Measurements from ENCODE around the gene BICD1.

BICD1 gene

GRCh38 chr12:32400114-32400672, 293.5 kb downstream of the BICD1 start:
- peak overlapping the region; percentile 67 for H3K4me3 ChIP-seq (ENCODE audit: insufficient read depth, low read depth, low read length, poor library complexity, severe bottlenecking)
- no peak for DNase-seq
- H3K9me3 ChIP-seq (ENCODE audit: control insufficient read depth, low read length): no peaks in the 10 kb centered on the region
- H3K36me3 ChIP-seq (ENCODE audit: control insufficient read depth, insufficient read depth, low read length): no peaks in the 10 kb centered on the region
- H3K27ac ChIP-seq (ENCODE audit: insufficient read depth, low read length, poor library complexity, severe bottlenecking): no peak overlapping the region
- peaks cover 7% of the 10 kb centered on the region for H3K27me3 ChIP-seq (replicated peaks; ENCODE audit: control insufficient read depth, insufficient read depth, low read length, poor library complexity, severe bottlenecking)
- peaks cover 9% of the 10 kb centered on the region for H3K4me1 ChIP-seq (ENCODE audit: control insufficient read depth, insufficient read depth, low read length, poor library complexity, severe bottlenecking)

GRCh38 chr12:32400866-32401265, 294.2 kb downstream of the BICD1 start:
- Histone ChIP-seq H3K4me3 (ENCODE audit: insufficient read depth, low read depth, low read length, poor library complexity, severe bottlenecking) (no peak overlapping the region), H3K36me3 (ENCODE audit: control insufficient read depth, insufficient read depth, low read length) (no peaks in the 10 kb centered on the region), H3K27ac (ENCODE audit: insufficient read depth, low read length, poor library complexity, severe bottlenecking) (no peak overlapping the region), H3K27me3 (replicated peaks; ENCODE audit: control insufficient read depth, insufficient read depth, low read length, poor library complexity, severe bottlenecking) (peaks cover 7% of the 10 kb centered on the region), H3K9me3 (ENCODE audit: control insufficient read depth, low read length) (no peaks in the 10 kb centered on the region), H3K4me1 (ENCODE audit: control insufficient read depth, insufficient read depth, low read length, poor library complexity, severe bottlenecking) (peaks cover 9% of the 10 kb centered on the region)
- no peak for DNase-seq

GRCh38 chr12:32402170-32402569, 295.5 kb downstream of the BICD1 start:
- H3K36me3 ChIP-seq (ENCODE audit: control insufficient read depth, insufficient read depth, low read length): no peaks in the 10 kb centered on the region
- no peak for DNase-seq
- H3K4me3 ChIP-seq (ENCODE audit: insufficient read depth, low read depth, low read length, poor library complexity, severe bottlenecking): no peak overlapping the region
- H3K4me1 ChIP-seq (ENCODE audit: control insufficient read depth, insufficient read depth, low read length, poor library complexity, severe bottlenecking): peaks cover 9% of the 10 kb centered on the region
- H3K27ac ChIP-seq (ENCODE audit: insufficient read depth, low read length, poor library complexity, severe bottlenecking): no peak overlapping the region
- peaks cover 7% of the 10 kb centered on the region for H3K27me3 ChIP-seq (replicated peaks; ENCODE audit: control insufficient read depth, insufficient read depth, low read length, poor library complexity, severe bottlenecking)
- no peaks in the 10 kb centered on the region for H3K9me3 ChIP-seq (ENCODE audit: control insufficient read depth, low read length)

GRCh38 chr12:32402946-32403345, 296.3 kb downstream of the BICD1 start:
- DNase-seq: no peak
- H3K4me1 ChIP-seq (ENCODE audit: control insufficient read depth, insufficient read depth, low read length, poor library complexity, severe bottlenecking): peaks cover 9% of the 10 kb centered on the region
- no peaks in the 10 kb centered on the region for H3K9me3 ChIP-seq (ENCODE audit: control insufficient read depth, low read length)
- H3K27me3 ChIP-seq (replicated peaks; ENCODE audit: control insufficient read depth, insufficient read depth, low read length, poor library complexity, severe bottlenecking): peaks cover 7% of the 10 kb centered on the region
- H3K4me3 ChIP-seq (ENCODE audit: insufficient read depth, low read depth, low read length, poor library complexity, severe bottlenecking): no peak overlapping the region
- H3K36me3 ChIP-seq (ENCODE audit: control insufficient read depth, insufficient read depth, low read length): no peaks in the 10 kb centered on the region
- no peak overlapping the region for H3K27ac ChIP-seq (ENCODE audit: insufficient read depth, low read length, poor library complexity, severe bottlenecking)

GRCh38 chr12:32407795-32408194, 301.1 kb downstream of the BICD1 start:
- Histone ChIP-seq H3K36me3 (ENCODE audit: control insufficient read depth, insufficient read depth, low read length) (no peaks in the 10 kb centered on the region), H3K27ac (ENCODE audit: insufficient read depth, low read length, poor library complexity, severe bottlenecking) (no peak overlapping the region), H3K9me3 (ENCODE audit: control insufficient read depth, low read length) (no peaks in the 10 kb centered on the region), H3K27me3 (replicated peaks; ENCODE audit: control insufficient read depth, insufficient read depth, low read length, poor library complexity, severe bottlenecking) (no peaks in the 10 kb centered on the region), H3K4me1 (ENCODE audit: control insufficient read depth, insufficient read depth, low read length, poor library complexity, severe bottlenecking) (no peaks in the 10 kb centered on the region), H3K4me3 (ENCODE audit: insufficient read depth, low read depth, low read length, poor library complexity, severe bottlenecking) (no peak overlapping the region)
- no peak for DNase-seq

GRCh38 chr12:32413412-32413811, 306.8 kb downstream of the BICD1 start:
- no peaks in the 10 kb centered on the region for H3K36me3 ChIP-seq (ENCODE audit: control insufficient read depth, insufficient read depth, low read length)
- no peak for DNase-seq
- H3K9me3 ChIP-seq (ENCODE audit: control insufficient read depth, low read length): no peaks in the 10 kb centered on the region
- no peak overlapping the region for H3K27ac ChIP-seq (ENCODE audit: insufficient read depth, low read length, poor library complexity, severe bottlenecking)
- no peak overlapping the region for H3K4me3 ChIP-seq (ENCODE audit: insufficient read depth, low read depth, low read length, poor library complexity, severe bottlenecking)
- H3K27me3 ChIP-seq (replicated peaks; ENCODE audit: control insufficient read depth, insufficient read depth, low read length, poor library complexity, severe bottlenecking): no peaks in the 10 kb centered on the region
- H3K4me1 ChIP-seq (ENCODE audit: control insufficient read depth, insufficient read depth, low read length, poor library complexity, severe bottlenecking): no peaks in the 10 kb centered on the region

GRCh38 chr12:32418221-32418620, 311.6 kb downstream of the BICD1 start:
- H3K4me1 ChIP-seq (ENCODE audit: control insufficient read depth, insufficient read depth, low read length, poor library complexity, severe bottlenecking): no peaks in the 10 kb centered on the region
- H3K27me3 ChIP-seq (replicated peaks; ENCODE audit: control insufficient read depth, insufficient read depth, low read length, poor library complexity, severe bottlenecking): no peaks in the 10 kb centered on the region
- H3K36me3 ChIP-seq (ENCODE audit: control insufficient read depth, insufficient read depth, low read length): no peaks in the 10 kb centered on the region
- no peaks in the 10 kb centered on the region for H3K9me3 ChIP-seq (ENCODE audit: control insufficient read depth, low read length)
- DNase-seq: no peak
- H3K4me3 ChIP-seq (ENCODE audit: insufficient read depth, low read depth, low read length, poor library complexity, severe bottlenecking): no peak overlapping the region
- H3K27ac ChIP-seq (ENCODE audit: insufficient read depth, low read length, poor library complexity, severe bottlenecking): no peak overlapping the region

GRCh38 chr12:32418903-32419519, 312.4 kb downstream of the BICD1 start:
- Histone ChIP-seq H3K4me1 (ENCODE audit: control insufficient read depth, insufficient read depth, low read length, poor library complexity, severe bottlenecking) (no peaks in the 10 kb centered on the region), H3K9me3 (ENCODE audit: control insufficient read depth, low read length) (no peaks in the 10 kb centered on the region), H3K4me3 (ENCODE audit: insufficient read depth, low read depth, low read length, poor library complexity, severe bottlenecking) (no peak overlapping the region), H3K27me3 (replicated peaks; ENCODE audit: control insufficient read depth, insufficient read depth, low read length, poor library complexity, severe bottlenecking) (no peaks in the 10 kb centered on the region), H3K36me3 (ENCODE audit: control insufficient read depth, insufficient read depth, low read length) (no peaks in the 10 kb centered on the region), H3K27ac (ENCODE audit: insufficient read depth, low read length, poor library complexity, severe bottlenecking) (no peak overlapping the region)
- no peak for DNase-seq

- H3K4me1 ChIP-seq (ENCODE audit: control insufficient read depth, insufficient read depth, low read length, poor library complexity, severe bottlenecking): no peaks in the 10 kb centered on the region
- H3K27ac ChIP-seq (ENCODE audit: insufficient read depth, low read length, poor library complexity, severe bottlenecking): no peak overlapping the region
- H3K36me3 ChIP-seq (ENCODE audit: control insufficient read depth, insufficient read depth, low read length): no peaks in the 10 kb centered on the region
- H3K27me3 ChIP-seq (replicated peaks; ENCODE audit: control insufficient read depth, insufficient read depth, low read length, poor library complexity, severe bottlenecking): no peaks in the 10 kb centered on the region
- H3K4me3 ChIP-seq (ENCODE audit: insufficient read depth, low read depth, low read length, poor library complexity, severe bottlenecking): no peak overlapping the region
- no peaks in the 10 kb centered on the region for H3K9me3 ChIP-seq (ENCODE audit: control insufficient read depth, low read length)
- DNase-seq: no peak
Observed at GRCh38 chr12:32419520-32419960, 312.9 kb downstream of the BICD1 start.

GRCh38 chr12:32420356-32420755, 313.7 kb downstream of the BICD1 start:
- Histone ChIP-seq H3K9me3 (ENCODE audit: control insufficient read depth, low read length) (no peaks in the 10 kb centered on the region), H3K36me3 (ENCODE audit: control insufficient read depth, insufficient read depth, low read length) (no peaks in the 10 kb centered on the region), H3K27me3 (replicated peaks; ENCODE audit: control insufficient read depth, insufficient read depth, low read length, poor library complexity, severe bottlenecking) (no peaks in the 10 kb centered on the region), H3K4me1 (ENCODE audit: control insufficient read depth, insufficient read depth, low read length, poor library complexity, severe bottlenecking) (no peaks in the 10 kb centered on the region), H3K27ac (ENCODE audit: insufficient read depth, low read length, poor library complexity, severe bottlenecking) (no peak overlapping the region), H3K4me3 (ENCODE audit: insufficient read depth, low read depth, low read length, poor library complexity, severe bottlenecking) (no peak overlapping the region)
- DNase-seq: no peak

Measured in effector memory CD4-positive, alpha-beta T cell (primary cell).